Measurements from ENCODE around the gene ADORA3.

GRCh38 chr1:111452581-111452980, 50.9 kb downstream of the ADORA3 start:
- no peak for TF ChIP-seq CTCF (IDR thresholded peaks at IDR 0.05; ENCODE audit: low read depth, low read length)
- no peak for TF ChIP-seq POLR2A (IDR thresholded peaks at IDR 0.05; ENCODE audit: extremely low read depth, insufficient read length)

All from NB4 (cell line).